GM13977 (cell line): Measurements from ENCODE around the gene NXT1.

Experiments used
- DNase-seq: peaks from one replicate; pipeline ENCODE4 v3.0.0; 2012; ENCODE audit warnings: low spot score
- in situ Hi-C: fragments of 300-500 bp; cut with MboI; formaldehyde crosslinking; loops from one replicate; pipeline ENCODE4 v1.12.0; 2022; ENCODE audit warnings: low sequenced_read_pairs, low pct_unique_long_range_greater_than_20kb, mixed read lengths, inconsistent platforms; ENCODE audit not compliant: unreplicated experiment
- TF ChIP-seq, protein P1 (sequence below): IDR thresholded peaks from 2 replicates; pipeline ENCODE4 v1.5.1; 2012; ENCODE audit warnings: mild to moderate bottlenecking, control low read depth; ENCODE audit not compliant: insufficient read depth; ENCODE audit errors: extremely low read depth, missing control alignments

The NXT1 gene

DNA sequence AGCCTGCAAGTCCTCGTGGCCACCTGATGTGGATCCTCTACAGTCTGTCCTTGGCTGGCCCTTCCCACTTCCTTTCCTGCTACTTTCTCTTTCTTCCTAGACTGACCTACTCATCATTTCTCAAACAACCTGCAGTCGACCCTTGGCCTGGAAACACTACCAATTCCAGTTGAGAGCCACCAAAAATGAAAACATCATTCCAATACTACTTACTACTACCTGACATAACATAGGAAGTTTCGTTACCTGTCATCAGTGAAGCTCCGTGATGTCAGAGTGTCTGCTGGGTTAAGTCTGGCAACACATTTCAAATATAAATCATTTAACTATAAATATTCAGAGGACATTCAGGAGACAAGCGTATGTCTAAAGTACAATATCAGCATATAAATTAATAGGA, 25.2 kb downstream of the NXT1 start:
- in situ Hi-C loops, result no loop called here
- TF ChIP-seq, protein P1, sequence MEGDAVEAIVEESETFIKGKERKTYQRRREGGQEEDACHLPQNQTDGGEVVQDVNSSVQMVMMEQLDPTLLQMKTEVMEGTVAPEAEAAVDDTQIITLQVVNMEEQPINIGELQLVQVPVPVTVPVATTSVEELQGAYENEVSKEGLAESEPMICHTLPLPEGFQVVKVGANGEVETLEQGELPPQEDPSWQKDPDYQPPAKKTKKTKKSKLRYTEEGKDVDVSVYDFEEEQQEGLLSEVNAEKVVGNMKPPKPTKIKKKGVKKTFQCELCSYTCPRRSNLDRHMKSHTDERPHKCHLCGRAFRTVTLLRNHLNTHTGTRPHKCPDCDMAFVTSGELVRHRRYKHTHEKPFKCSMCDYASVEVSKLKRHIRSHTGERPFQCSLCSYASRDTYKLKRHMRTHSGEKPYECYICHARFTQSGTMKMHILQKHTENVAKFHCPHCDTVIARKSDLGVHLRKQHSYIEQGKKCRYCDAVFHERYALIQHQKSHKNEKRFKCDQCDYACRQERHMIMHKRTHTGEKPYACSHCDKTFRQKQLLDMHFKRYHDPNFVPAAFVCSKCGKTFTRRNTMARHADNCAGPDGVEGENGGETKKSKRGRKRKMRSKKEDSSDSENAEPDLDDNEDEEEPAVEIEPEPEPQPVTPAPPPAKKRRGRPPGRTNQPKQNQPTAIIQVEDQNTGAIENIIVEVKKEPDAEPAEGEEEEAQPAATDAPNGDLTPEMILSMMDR, result no peak
- DNase-seq, result no peak

DNA sequence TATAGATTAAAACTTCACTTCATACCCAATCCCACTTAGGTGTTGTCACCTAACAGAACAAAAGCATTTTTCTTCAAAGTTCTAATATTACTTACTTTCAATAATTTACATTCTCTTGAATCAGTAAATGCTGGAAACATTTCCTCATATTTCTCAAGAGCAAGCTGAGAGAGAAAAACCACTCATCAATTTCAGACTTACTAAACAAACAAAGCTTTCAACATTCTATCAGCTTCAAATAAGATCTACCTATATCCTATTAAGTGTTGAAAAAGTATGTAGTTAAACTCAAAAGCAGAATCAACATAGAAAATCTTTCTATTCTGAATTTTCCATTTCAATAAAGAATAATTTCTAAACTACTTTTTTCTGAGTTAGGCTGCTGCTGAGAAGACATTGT, 29.2 kb downstream of the NXT1 start:
- DNase-seq, result no peak
- TF ChIP-seq, protein P1, result no peak
- in situ Hi-C loops, result no loop called here

DNA sequence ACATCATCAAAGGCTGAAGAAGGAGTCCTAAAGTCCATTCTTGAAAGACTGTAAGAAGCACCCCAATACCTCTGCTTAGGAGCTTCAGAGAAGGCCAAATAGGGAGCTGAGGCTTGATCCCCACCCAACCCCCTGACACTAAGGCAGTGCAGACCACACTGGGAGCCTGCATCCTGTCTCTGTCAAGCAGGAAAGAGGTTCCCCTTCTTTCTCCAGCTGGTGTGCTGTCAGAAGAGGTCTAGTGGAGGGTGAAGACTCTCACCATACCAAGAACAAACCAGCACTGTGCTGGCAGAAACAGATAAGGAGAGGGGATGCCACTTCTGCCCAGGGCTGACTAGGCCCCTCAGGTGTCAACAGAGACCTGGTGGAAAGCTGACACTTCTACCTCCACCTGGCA, 31.3 kb downstream of the NXT1 start:
- DNase-seq, result no peak
- TF ChIP-seq, protein P1, result no peak
- in situ Hi-C loops, result no loop called here

DNA sequence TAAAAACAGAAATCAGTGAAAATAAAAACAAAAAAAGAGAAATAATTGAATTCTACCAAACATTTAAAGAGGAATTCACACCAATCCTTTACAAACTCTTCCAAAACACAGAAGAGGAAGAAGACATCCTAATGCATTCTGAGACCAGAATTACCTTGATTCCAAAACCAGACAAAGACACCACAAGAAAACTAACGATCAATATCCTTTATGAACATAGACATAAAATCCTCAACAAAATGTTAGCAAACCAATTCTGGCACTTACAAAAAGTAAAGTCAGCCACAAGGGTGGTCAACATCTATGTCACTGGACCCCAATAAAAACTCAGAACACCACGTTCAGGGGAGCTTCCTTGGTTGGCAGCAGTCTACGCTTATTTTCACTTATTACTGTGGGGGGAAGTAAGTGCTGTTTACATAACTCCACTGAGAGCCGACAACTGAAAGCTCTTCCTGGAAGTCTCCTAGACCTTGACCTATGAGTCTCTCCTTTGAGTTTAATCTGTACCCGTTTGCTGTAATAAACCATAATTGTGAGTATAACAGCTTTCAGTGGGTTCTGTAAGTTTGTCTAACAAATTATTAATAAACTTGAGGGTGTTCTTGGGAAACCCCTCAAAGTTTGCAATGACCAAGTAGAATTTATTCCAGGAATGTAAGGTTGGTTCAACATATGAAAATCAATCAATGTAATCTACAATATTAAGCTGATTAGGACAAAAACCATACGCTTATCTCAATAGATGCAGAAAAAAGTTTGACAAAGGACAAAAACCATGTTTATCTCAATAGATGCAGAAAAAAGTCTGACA, 35.9 kb downstream of the NXT1 start:
- TF ChIP-seq, protein P1, result no peak
- in situ Hi-C loops, result no loop called here
- no peak for DNase-seq

DNA sequence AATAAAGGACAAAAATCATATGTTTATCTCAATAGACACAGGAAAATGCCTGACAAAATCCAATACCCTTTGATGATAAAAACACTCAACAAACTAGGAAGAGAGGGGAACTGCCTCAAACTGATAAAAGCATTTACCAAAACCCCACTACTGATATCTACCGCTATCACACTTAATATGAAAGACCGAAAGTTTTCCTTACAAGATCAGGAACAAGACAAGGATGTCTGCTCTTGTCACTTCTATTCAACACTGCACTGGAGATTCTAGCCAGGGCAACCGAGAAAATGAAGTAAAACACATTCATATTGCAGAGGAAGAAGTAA, 36.5 kb downstream of the NXT1 start:
- in situ Hi-C loops, result no loop called here
- TF ChIP-seq, protein P1, result no peak
- DNase-seq, result no peak

DNA sequence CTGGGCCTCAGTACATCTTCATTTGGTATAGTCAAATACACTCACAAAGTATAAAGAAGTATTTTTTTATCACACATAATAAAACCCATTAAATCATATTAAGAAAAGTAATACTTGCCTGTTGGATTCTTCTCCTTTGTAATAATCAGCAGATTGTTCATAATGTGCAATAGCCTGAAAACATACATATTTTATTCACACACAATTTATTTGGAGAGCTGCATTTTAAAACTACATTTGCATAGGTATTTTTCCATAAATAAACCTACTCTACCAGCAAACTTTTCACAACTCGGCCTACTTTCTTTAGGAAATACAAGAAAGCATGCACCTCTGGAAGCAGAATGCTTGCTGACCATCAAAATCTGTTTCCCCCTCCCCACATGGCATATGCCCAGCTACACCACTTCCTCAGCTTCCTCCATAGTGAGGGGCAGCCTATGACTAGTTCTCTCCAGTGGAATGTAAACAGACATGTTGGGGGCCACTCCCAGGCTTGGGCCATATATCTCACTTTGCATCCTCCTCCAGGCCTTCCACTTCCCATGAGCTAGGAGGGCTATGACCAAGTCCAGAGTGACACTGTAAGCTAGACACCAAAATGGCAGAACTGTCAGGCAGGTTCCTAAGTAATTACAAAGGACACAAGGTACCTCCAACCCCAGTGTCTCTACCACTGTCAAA, 39.6 kb downstream of the NXT1 start:
- no peak for DNase-seq
- TF ChIP-seq, protein P1, result no peak
- in situ Hi-C loops, result no loop called here
